HEK293T (cell line): ENCODE results near the gene BAHCC1.

ENCODE experiments used
- CTCF ChIA-PET: fragments of 350-600 bp; formaldehyde crosslinking; extraction: SDS; loops from one replicate; lab custom pipeline; 2021; ENCODE audit warnings: antibody characterized with exemption, inconsistent platforms; lab: Yijun Ruan, JAX
- POLR2A ChIA-PET: fragments of 350-600 bp; formaldehyde crosslinking; extraction: SDS; loops from one replicate; lab custom pipeline; 2020; ENCODE audit warnings: antibody characterized with exemption, inconsistent platforms; lab: Yijun Ruan, JAX
- DNase-seq: peaks from one replicate; pipeline ENCODE4 v3.0.0; 2012; ENCODE audit warnings: mixed read lengths; ENCODE audit errors: extremely low spot score
- ARNT ChIP-seq: fragments of 450-650 bp; IDR thresholded peaks from 2 replicates; pipeline ENCODE4 v1.6.1; 2017; ENCODE audit warnings: mild to moderate bottlenecking
- BHLHE40 ChIP-seq: fragments of 450-650 bp; IDR thresholded peaks from 2 replicates; pipeline ENCODE4 v1.6.1; 2016; ENCODE audit warnings: mild to moderate bottlenecking, moderate library complexity, borderline replicate concordance
- CTBP1 ChIP-seq: fragments of 450-650 bp; IDR thresholded peaks from 2 replicates; pipeline ENCODE4 v1.6.1; 2016; ENCODE audit warnings: borderline replicate concordance
- ELF4 ChIP-seq: fragments of 450-650 bp; IDR thresholded peaks from 2 replicates; pipeline ENCODE4 v1.6.1; 2017; ENCODE audit warnings: antibody characterized with exemption
- FOXA1 ChIP-seq: fragments of 450-650 bp; IDR thresholded peaks from 2 replicates; pipeline ENCODE4 v1.6.1; 2016; ENCODE audit warnings: mild to moderate bottlenecking
- FOXK2 ChIP-seq: fragments of 450-650 bp; IDR thresholded peaks from 2 replicates; pipeline ENCODE4 v1.6.1; 2016; ENCODE audit warnings: mild to moderate bottlenecking
- FOXM1 ChIP-seq: fragments of 450-650 bp; IDR thresholded peaks from 2 replicates; pipeline ENCODE4 v1.6.1; 2017; ENCODE audit warnings: mild to moderate bottlenecking, borderline replicate concordance
- HDGF ChIP-seq: fragments of 450-650 bp; IDR thresholded peaks from 2 replicates; pipeline ENCODE4 v1.6.1; 2017; ENCODE audit warnings: antibody characterized with exemption, borderline replicate concordance
- L3MBTL2 ChIP-seq: fragments of 450-650 bp; conservative IDR thresholded peaks from 2 replicates; pipeline ENCODE4 v1.6.1; 2016; ENCODE audit warnings: mild to moderate bottlenecking
- LEF1 ChIP-seq: fragments of 450-650 bp; IDR thresholded peaks from 2 replicates; pipeline ENCODE4 v1.6.1; 2017; ENCODE audit warnings: mild to moderate bottlenecking, borderline replicate concordance
- NFRKB ChIP-seq: fragments of 450-650 bp; IDR thresholded peaks from 2 replicates; pipeline ENCODE4 v1.6.1; 2016; ENCODE audit warnings: mild to moderate bottlenecking, moderate library complexity
- SP1 ChIP-seq: fragments of 450-650 bp; IDR thresholded peaks from 2 replicates; pipeline ENCODE4 v1.6.1; 2017
- SUZ12 ChIP-seq: fragments of 450-650 bp; IDR thresholded peaks from 2 replicates; pipeline ENCODE4 v1.6.1; 2016; ENCODE audit warnings: mild to moderate bottlenecking
- TARDBP ChIP-seq: fragments of 450-650 bp; IDR thresholded peaks from 2 replicates; pipeline ENCODE4 v1.6.1; 2016
- ZNF384 ChIP-seq: fragments of 450-650 bp; IDR thresholded peaks from 2 replicates; pipeline ENCODE4 v1.6.1; 2016
- TF ChIP-seq, protein P1 (sequence below): fragments of 450-650 bp; IDR thresholded peaks from 2 replicates; pipeline ENCODE4 v1.6.1; 2016

The BAHCC1 gene

DNA sequence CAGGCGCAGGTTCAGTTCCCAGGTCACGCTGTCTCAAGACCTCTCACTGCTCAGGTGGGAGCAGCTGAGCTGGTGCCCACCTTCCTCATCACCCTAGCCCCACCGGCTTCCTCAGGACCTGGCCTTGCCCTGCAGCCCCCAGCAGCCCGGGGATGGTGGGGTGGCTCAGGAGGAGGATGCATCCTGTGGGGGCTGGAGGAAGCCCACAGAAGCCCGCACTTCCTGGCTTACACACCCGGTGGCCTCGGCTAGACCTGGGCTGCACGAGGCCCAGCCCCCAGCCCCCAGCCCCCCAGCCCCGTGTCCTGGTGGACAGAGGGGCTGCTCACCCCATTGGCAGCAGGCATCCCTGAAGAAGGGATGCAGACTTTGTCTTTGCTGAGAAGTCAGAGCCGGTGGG, 43.4 kb downstream of the BAHCC1 start:
- no peak for TF ChIP-seq TARDBP
- no peak for TF ChIP-seq L3MBTL2
- TF ChIP-seq SUZ12 = no peak
- TF ChIP-seq SP1 = no peak
- TF ChIP-seq NFRKB = no peak
- TF ChIP-seq FOXK2 = no peak
- TF ChIP-seq, protein P1, sequence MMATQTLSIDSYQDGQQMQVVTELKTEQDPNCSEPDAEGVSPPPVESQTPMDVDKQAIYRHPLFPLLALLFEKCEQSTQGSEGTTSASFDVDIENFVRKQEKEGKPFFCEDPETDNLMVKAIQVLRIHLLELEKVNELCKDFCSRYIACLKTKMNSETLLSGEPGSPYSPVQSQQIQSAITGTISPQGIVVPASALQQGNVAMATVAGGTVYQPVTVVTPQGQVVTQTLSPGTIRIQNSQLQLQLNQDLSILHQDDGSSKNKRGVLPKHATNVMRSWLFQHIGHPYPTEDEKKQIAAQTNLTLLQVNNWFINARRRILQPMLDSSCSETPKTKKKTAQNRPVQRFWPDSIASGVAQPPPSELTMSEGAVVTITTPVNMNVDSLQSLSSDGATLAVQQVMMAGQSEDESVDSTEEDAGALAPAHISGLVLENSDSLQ = no peak
- TF ChIP-seq ARNT = no peak
- TF ChIP-seq BHLHE40 = no peak
- no peak for TF ChIP-seq LEF1
- no peak for TF ChIP-seq FOXM1
- no peak for TF ChIP-seq ZNF384
- TF ChIP-seq HDGF = no peak
- no peak for TF ChIP-seq CTBP1
- no peak for TF ChIP-seq ELF4
- TF ChIP-seq FOXA1 = no peak
- ChIA-PET CTCF (interaction anchor here (0.7 to 0.8 kb wide), 2 partner anchors 9 to 46 kb away, joined by 3 read pairs; no protein-coding TSS in a partner anchor), POLR2A (no interaction called here)
- no peak for DNase-seq

DNA sequence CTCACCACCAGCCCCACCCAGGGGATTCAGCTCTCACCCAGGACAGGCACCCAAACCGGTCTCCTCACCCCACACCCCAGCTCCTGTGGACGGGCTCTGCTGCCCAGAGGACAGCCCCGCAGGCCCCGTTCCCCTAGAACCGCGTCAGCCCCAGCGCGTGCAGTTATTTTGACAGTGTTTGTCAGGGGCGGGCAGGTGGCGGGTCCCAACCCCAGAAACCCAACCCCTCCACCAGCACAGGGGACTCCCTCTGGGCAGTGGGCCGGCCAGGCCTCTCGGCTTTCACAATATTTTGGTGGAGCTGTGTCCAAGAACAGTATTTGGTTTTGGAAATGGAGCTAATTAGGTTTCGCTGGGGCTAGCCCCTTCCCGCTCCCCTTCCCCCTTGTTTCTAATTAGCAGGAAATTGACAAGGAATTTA, 44.8 kb downstream of the BAHCC1 start:
- POLR2A ChIA-PET = interaction anchor here (2.0 kb wide), 1 partner anchor 45 kb away, joined by 4 read pairs; the partner anchor contains the start of gene BAHCC1
- DNase-seq = no peak
- CTCF ChIA-PET = interaction anchor here (0.6 to 3.1 kb wide), 16 partner anchors 10 to 400 kb away, joined by 3 to 19 read pairs (median 4); partner anchors contain the start of genes ARL16, BAHCC1 and HGS
- no peak for TF ChIP-seq LEF1
- no peak for TF ChIP-seq FOXK2
- TF ChIP-seq ZNF384 = no peak
- TF ChIP-seq FOXA1 = no peak
- TF ChIP-seq CTBP1 = no peak
- no peak for TF ChIP-seq SP1
- no peak for TF ChIP-seq ELF4
- TF ChIP-seq, protein P1 = no peak
- TF ChIP-seq NFRKB = no peak
- no peak for TF ChIP-seq BHLHE40
- no peak for TF ChIP-seq ARNT
- no peak for TF ChIP-seq SUZ12
- TF ChIP-seq HDGF = no peak
- TF ChIP-seq TARDBP = no peak
- TF ChIP-seq FOXM1 = no peak

DNA sequence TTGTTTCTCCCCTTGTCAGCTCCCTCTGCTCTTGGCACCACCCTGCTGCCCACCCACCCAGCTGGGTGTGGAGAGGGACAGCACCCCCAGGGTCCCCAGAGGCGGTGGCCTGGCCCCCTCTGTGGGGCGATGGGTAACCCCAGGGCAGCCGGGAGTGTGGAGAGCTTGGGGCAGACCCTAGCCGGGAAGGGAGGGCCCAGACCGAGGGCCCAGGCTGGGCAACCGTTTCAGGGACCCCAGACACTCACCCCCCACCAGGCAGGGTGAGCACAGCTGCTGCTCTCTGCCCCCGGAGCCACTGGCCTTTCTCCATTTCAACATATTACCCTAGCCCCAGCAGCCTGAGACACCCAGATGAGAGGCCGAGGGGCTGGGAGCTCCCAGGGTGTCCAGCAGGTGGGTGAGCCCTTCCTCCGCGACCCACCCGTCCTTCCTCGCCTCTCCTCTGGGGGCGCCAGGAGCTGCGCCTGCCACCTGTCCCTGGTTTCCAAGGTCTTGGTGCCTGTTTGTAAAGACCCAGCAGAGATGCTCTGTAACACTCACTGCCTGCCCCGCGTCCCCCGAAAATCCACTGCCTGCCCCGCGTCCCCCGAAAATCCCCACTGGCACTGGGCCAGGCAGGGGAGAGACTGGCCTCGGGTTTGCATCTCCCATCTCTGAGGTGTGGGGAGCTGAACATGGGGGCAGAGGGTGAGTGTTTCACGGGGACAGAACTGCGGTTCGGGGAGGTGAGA, 45.4 kb downstream of the BAHCC1 start:
- POLR2A ChIA-PET = interaction anchor here (0.8 to 2.0 kb wide), 3 partner anchors 44 to 49 kb away, joined by 3 to 5 read pairs (median 4); partner anchors contain the start of gene BAHCC1
- TF ChIP-seq ZNF384 = no peak
- TF ChIP-seq CTBP1 = no peak
- TF ChIP-seq BHLHE40 = no peak
- no peak for TF ChIP-seq LEF1
- TF ChIP-seq SUZ12 = no peak
- TF ChIP-seq L3MBTL2 = no peak
- DNase-seq = peak; percentile 88
- CTCF ChIA-PET = interaction anchor here (0.6 to 3.1 kb wide), 19 partner anchors 9 to 401 kb away, joined by 3 to 19 read pairs (median 4); partner anchors contain the start of genes ARL16, BAHCC1 and HGS

DNA sequence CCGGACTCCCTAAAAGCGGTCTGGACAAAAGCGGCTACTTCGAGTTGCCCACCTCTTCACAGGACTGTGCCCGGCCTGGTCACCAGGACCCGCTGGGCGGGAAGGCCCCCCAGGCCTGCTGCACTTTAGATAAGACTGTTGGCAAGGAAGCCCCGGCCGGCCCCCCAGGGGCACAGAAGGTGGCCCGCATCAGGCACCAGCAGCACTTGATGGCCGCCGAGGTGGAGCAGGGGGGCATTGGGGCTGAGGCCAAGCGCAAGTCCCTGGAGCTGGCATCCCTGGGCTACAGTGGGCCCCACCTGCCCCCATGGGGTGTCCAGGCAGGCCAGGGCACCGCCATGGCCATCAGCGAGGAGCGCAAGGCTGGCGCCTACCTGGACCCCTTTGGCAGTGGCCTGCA, 47.5 kb downstream of the BAHCC1 start:
- no peak for TF ChIP-seq HDGF
- TF ChIP-seq ARNT = no peak
- TF ChIP-seq NFRKB = no peak
- TF ChIP-seq BHLHE40 = no peak
- no peak for TF ChIP-seq ZNF384
- no peak for TF ChIP-seq FOXK2
- TF ChIP-seq ELF4 = no peak
- TF ChIP-seq L3MBTL2 = no peak
- TF ChIP-seq FOXA1 = no peak
- no peak for DNase-seq
- ChIA-PET POLR2A (no interaction called here), CTCF (interaction anchor here (0.8 to 3.1 kb wide), 2 partner anchors 10 to 13 kb away, joined by 3 to 19 read pairs; no protein-coding TSS in a partner anchor)

DNA sequence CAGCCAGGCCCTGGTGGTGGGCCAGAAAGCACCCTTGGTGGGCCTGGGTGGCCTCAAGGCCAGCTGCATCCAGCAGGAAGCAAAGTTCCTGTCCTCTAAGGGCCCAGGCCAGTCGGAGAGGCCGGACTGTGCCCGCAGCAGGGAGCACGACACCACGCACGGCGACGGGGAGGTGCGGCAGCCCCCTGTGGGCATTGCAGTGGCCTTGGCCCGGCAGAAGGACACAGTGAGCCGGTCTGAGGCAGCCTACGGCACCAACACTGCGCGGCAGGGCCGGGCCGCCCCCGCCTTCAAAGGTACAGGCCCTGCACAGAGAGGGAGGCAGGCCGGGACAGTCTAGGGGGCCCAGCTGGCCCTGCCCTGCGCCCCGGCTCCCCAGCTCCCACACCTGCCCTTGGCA, 48.0 kb downstream of the BAHCC1 start:
- ChIA-PET CTCF (interaction anchor here (0.8 kb wide), 1 partner anchor 10 kb away, joined by 3 read pairs; no protein-coding TSS in a partner anchor), POLR2A (no interaction called here)
- no peak for DNase-seq
- TF ChIP-seq CTBP1 = no peak
- no peak for TF ChIP-seq L3MBTL2
- no peak for TF ChIP-seq HDGF
- TF ChIP-seq FOXK2 = no peak
- no peak for TF ChIP-seq SUZ12
- no peak for TF ChIP-seq TARDBP
- TF ChIP-seq, protein P1 = no peak
- TF ChIP-seq SP1 = no peak
- no peak for TF ChIP-seq ELF4
- TF ChIP-seq NFRKB = no peak
- no peak for TF ChIP-seq ZNF384

DNA sequence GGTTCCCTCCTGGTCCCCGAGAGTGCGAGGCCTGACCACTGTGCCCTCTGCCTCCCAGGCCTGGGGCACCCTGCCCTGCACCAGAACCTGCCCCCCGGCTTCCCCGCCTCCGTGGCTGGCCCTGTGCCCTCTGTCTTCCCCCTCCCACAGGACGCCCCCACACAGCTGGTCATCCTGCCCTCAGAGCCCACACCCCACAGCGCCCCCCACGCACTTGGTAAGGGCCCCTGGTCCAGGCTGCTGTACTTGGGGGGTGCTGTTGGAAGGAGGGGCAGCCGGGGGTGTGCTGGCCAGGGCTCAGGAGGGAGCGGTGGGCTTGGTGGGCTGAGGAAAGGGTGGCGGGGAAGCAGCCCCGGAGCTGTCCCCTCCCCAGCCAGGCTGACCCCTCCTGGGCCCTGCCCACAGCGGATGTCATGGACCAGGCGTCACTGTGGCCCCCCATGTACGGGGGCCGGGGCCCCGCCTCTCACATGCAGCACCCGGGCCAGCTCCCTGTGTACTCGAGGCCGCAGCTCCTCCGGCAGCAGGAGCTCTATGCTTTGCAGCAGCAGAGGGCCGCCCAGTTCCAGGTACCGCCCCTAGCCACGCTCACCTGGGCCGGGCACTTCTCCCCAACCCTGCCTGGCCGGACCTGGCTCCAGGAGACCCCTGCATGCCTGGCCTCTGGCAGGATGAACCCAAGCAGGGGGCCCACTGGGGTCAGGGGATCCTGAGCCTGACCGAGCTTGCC, 49.5 kb downstream of the BAHCC1 start:
- no peak for DNase-seq
- TF ChIP-seq NFRKB = no peak
- POLR2A ChIA-PET = interaction anchor here (1.2 kb wide), 1 partner anchor 47 kb away, joined by 7 read pairs; no protein-coding TSS in a partner anchor
- CTCF ChIA-PET = no interaction called here
